H1 (cell line): ENCODE results near the gene DNASE1L1. TPM values are rescaled to one million over a fixed set of nuclear protein-coding genes. Genes with fewer than 3 reads are reported as not detected.

Experiments used
- CTCF ChIA-PET: fragments of 300-600 bp; sonication (Branson Sonifier 250); formaldehyde crosslinking; loops from one replicate; lab custom pipeline; 2021; ENCODE audit not compliant: partially characterized antibody; lab: Charles Lee
- POLR2A ChIA-PET: fragments of 300-600 bp; sonication (Branson Sonifier 250); formaldehyde crosslinking; loops from one replicate; lab custom pipeline; 2021; ENCODE audit warnings: inconsistent platforms; ENCODE audit not compliant: partially characterized antibody; lab: Charles Lee
- DNase-seq, 2 experiments: peaks; one replicate each; pipeline versions ENCODE4 v3.0.0 to v3.0.0-alpha.2; 2010 to 2022; ENCODE audit warnings: low spot score in 2 of 2, low read depth in 1 of 2, mixed read lengths in 1 of 2
- FAIRE-seq: peaks from 2 replicates; lab custom pipeline; 2011; peaks lifted over from hg19 to GRCh38; lab: Jason Lieb, UNC
- H2AFZ ChIP-seq: 2 replicates; pipeline ENCODE4 v1.8.1; 2012; ENCODE audit warnings: low read length, inconsistent platforms
- H2AK5ac ChIP-seq: 2 replicates; pipeline ENCODE4 v1.6.1; 2013; ENCODE audit warnings: low read depth, low read length
- H2BK120ac ChIP-seq: replicated peaks from 2 replicates; pipeline ENCODE3; 2013; ENCODE audit warnings: low read depth, low read length, inconsistent platforms
- H2BK12ac ChIP-seq: 2 replicates; pipeline ENCODE4 v1.6.1; 2013; ENCODE audit warnings: low read depth, low read length
- H2BK15ac ChIP-seq: 2 replicates; pipeline ENCODE4 v1.6.1; 2013; ENCODE audit warnings: low read length
- H2BK20ac ChIP-seq: 2 replicates; pipeline ENCODE4 v1.6.1; 2013; ENCODE audit warnings: low read length
- H2BK5ac ChIP-seq: 2 replicates; pipeline ENCODE4 v1.6.1; 2013; ENCODE audit warnings: low read depth, low read length
- H3K14ac ChIP-seq: 2 replicates; pipeline ENCODE4 v1.6.1; 2013; ENCODE audit warnings: inconsistent platforms; ENCODE audit not compliant: insufficient read length
- H3K18ac ChIP-seq: 2 replicates; pipeline ENCODE4 v1.6.1; 2013; ENCODE audit warnings: low read length; ENCODE audit errors: extremely low read depth
- H3K23ac ChIP-seq: 2 replicates; pipeline ENCODE4 v1.6.1; 2013; ENCODE audit warnings: inconsistent platforms; ENCODE audit not compliant: insufficient read length
- H3K23me2 ChIP-seq: 2 replicates; pipeline ENCODE4 v1.6.1; 2013; ENCODE audit warnings: low read depth, low read length
- H3K27ac ChIP-seq: 2 replicates; pipeline ENCODE4 v1.6.1; 2011; ENCODE audit warnings: low read depth, low read length, inconsistent platforms
- H3K27me3 ChIP-seq, 4 experiments: replicated peaks in 1 of 4; 1 replicate in 1 of 4; 2 replicates in 3 of 4; pipeline versions ENCODE4 v1.6.1 to v1.8.1; 2011 to 2013; ENCODE audit warnings: low read length in 3 of 4, mild to moderate bottlenecking in 3 of 4, inconsistent platforms in 2 of 4, mixed read lengths in 2 of 4, moderate library complexity in 1 of 4; ENCODE audit not compliant: control insufficient read depth in 3 of 4, insufficient read depth in 3 of 4; ENCODE audit errors: extremely low read depth in 1 of 4
- H3K36me3 ChIP-seq, 4 experiments: 2 replicates each; pipeline versions ENCODE4 v1.6.1 to v1.8.1; 2011 to 2013; ENCODE audit warnings: mild to moderate bottlenecking in 4 of 4, low read length in 3 of 4, moderate library complexity in 2 of 4, control low read depth in 1 of 4, inconsistent platforms in 1 of 4; ENCODE audit not compliant: insufficient read depth in 4 of 4, control insufficient read depth in 2 of 4
- H3K4ac ChIP-seq: replicated peaks from 2 replicates; pipeline ENCODE3; 2013; ENCODE audit warnings: low read length, low read depth, mixed read lengths, inconsistent platforms; ENCODE audit not compliant: insufficient read length
- H3K4me1 ChIP-seq, 4 experiments: replicated peaks in 1 of 4; 1 replicate in 1 of 4; 2 replicates in 3 of 4; pipeline versions ENCODE4 v1.6.1 to v1.8.1; 2011 to 2013; ENCODE audit warnings: low read length in 3 of 4, inconsistent platforms in 2 of 4, mixed read lengths in 1 of 4; ENCODE audit not compliant: insufficient read depth in 4 of 4, control insufficient read depth in 3 of 4
- H3K4me2 ChIP-seq, 2 experiments: 2 replicates each; pipeline versions ENCODE4 v1.6.1 to v1.8.1; 2011 to 2013; ENCODE audit warnings: low read depth in 2 of 2, low read length in 2 of 2, control low read depth in 1 of 2, inconsistent platforms in 1 of 2, mild to moderate bottlenecking in 1 of 2; ENCODE audit not compliant: insufficient read depth in 1 of 2
- H3K4me3 ChIP-seq, 4 experiments: fragments of 200-600, 300-600 bp in 1 of 4; sonication (generic), shearing (Covaris generic), sonication (Bioruptor Twin) in 1 of 4; 2 replicates each; pipeline versions ENCODE4 v1.5.1 to v1.8.1; 2011 to 2016; ENCODE audit warnings: low read length in 4 of 4, low read depth in 3 of 4, control low read depth in 2 of 4, inconsistent platforms in 2 of 4, mild to moderate bottlenecking in 2 of 4, mixed read lengths in 1 of 4, moderate library complexity in 1 of 4; ENCODE audit not compliant: insufficient read depth in 2 of 4; ENCODE audit errors: extremely low read depth in 1 of 4
- H3K56ac ChIP-seq: replicated peaks from 2 replicates; pipeline ENCODE3; 2013; ENCODE audit warnings: low read depth, mild to moderate bottlenecking, mixed read lengths, low read length, inconsistent platforms; ENCODE audit not compliant: insufficient read length
- H3K79me1 ChIP-seq: 2 replicates; pipeline ENCODE4 v1.6.1; 2013; ENCODE audit warnings: low read depth, low read length, control low read depth
- H3K79me2 ChIP-seq, 2 experiments: 2 replicates each; pipeline versions ENCODE4 v1.6.1 to v1.8.1; 2012 to 2013; ENCODE audit warnings: low read length in 2 of 2, mild to moderate bottlenecking in 2 of 2, inconsistent platforms in 1 of 2; ENCODE audit not compliant: insufficient read depth in 2 of 2, control insufficient read depth in 1 of 2
- H3K9ac ChIP-seq, 4 experiments: replicated peaks in 1 of 4; 1 replicate in 1 of 4; 2 replicates in 3 of 4; pipeline versions ENCODE4 v1.6.1 to v1.8.1; 2011 to 2013; ENCODE audit warnings: low read depth in 3 of 4, low read length in 3 of 4, control low read depth in 2 of 4, mild to moderate bottlenecking in 2 of 4, moderate library complexity in 2 of 4, inconsistent platforms in 1 of 4; ENCODE audit errors: extremely low read depth in 1 of 4
- H3K9me3 ChIP-seq, 2 experiments: 2 replicates each; pipeline versions ENCODE4 v1.6.1 to v1.8.1; 2012 to 2013; ENCODE audit warnings: mild to moderate bottlenecking in 2 of 2, moderate library complexity in 2 of 2, control low read depth in 1 of 2, inconsistent platforms in 1 of 2, low read depth in 1 of 2, low read length in 1 of 2, mixed read lengths in 1 of 2; ENCODE audit not compliant: insufficient read depth in 2 of 2
- H4K20me1 ChIP-seq, 2 experiments: replicated peaks in 1 of 2; 2 replicates each; pipeline versions ENCODE3 to v1.8.1; 2011 to 2013; ENCODE audit warnings: inconsistent platforms in 2 of 2, low read length in 2 of 2, mild to moderate bottlenecking in 1 of 2; ENCODE audit not compliant: insufficient read depth in 2 of 2, control insufficient read depth in 1 of 2
- H4K5ac ChIP-seq: 2 replicates; pipeline ENCODE4 v1.6.1; 2013; ENCODE audit warnings: low read length, low read depth, mixed read lengths, inconsistent platforms; ENCODE audit not compliant: insufficient read length
- H4K8ac ChIP-seq: 2 replicates; pipeline ENCODE4 v1.8.0; 2013; ENCODE audit warnings: mild to moderate bottlenecking, moderate library complexity, low read length, inconsistent platforms; ENCODE audit not compliant: insufficient read depth; ENCODE audit errors: extremely low read depth
- H4K91ac ChIP-seq: replicated peaks from 2 replicates; pipeline ENCODE3; 2013; ENCODE audit warnings: low read length, mixed read lengths, inconsistent platforms; ENCODE audit not compliant: insufficient read length
- CTCF ChIP-seq, 3 experiments: IDR thresholded peaks; 1 replicate in 2 of 3; 2 replicates in 1 of 3; pipeline versions ENCODE4 v1.5.1 to v1.6.1; 2011; ENCODE audit warnings: low read length in 3 of 3, mild to moderate bottlenecking in 3 of 3, inconsistent platforms in 2 of 3, low read depth in 1 of 3, moderate library complexity in 1 of 3; ENCODE audit not compliant: insufficient read depth in 1 of 3; ENCODE audit errors: control extremely low read depth in 1 of 3
- E2F6 ChIP-seq: IDR thresholded peaks from 2 replicates; pipeline ENCODE4 v1.6.1; 2012; ENCODE audit warnings: inconsistent platforms
- EP300 ChIP-seq, 2 experiments: IDR thresholded peaks; 1 replicate in 1 of 2; 2 replicates in 1 of 2; pipeline ENCODE4 v1.6.1; 2011 to 2012; ENCODE audit warnings: low read depth in 2 of 2, low read length in 2 of 2, mild to moderate bottlenecking in 2 of 2, borderline replicate concordance in 1 of 2, inconsistent platforms in 1 of 2, moderate library complexity in 1 of 2
- KDM4A ChIP-seq: IDR thresholded peaks from one replicate; pipeline ENCODE4 v1.7.1; 2012; ENCODE audit warnings: low read depth, mild to moderate bottlenecking, moderate library complexity, low read length, inconsistent platforms; ENCODE audit not compliant: severe bottlenecking
- MAFK ChIP-seq: IDR thresholded peaks from 2 replicates; pipeline ENCODE4 v1.6.1; 2012; ENCODE audit warnings: low read depth, mild to moderate bottlenecking, improper control_type of control experiment, low read length
- RAD21 ChIP-seq, 2 experiments: IDR thresholded peaks in 1 of 2; conservative IDR thresholded peaks in 1 of 2; 2 replicates each; pipeline ENCODE4 v1.6.1; 2011; ENCODE audit warnings: low read depth in 2 of 2, low read length in 2 of 2, improper control_type of control experiment in 1 of 2, inconsistent platforms in 1 of 2, mild to moderate bottlenecking in 1 of 2, moderate library complexity in 1 of 2
- SP4 ChIP-seq: IDR thresholded peaks from 2 replicates; pipeline ENCODE4 v1.6.1; 2012; ENCODE audit warnings: low read length, inconsistent platforms
- TAF7 ChIP-seq: optimal IDR thresholded peaks from 2 replicates; pipeline ENCODE3; 2011; ENCODE audit warnings: low read depth, mild to moderate bottlenecking, inconsistent platforms, low read length, moderate library complexity, borderline replicate concordance
- ZNF274 ChIP-seq: IDR thresholded peaks from 2 replicates; pipeline ENCODE4 v1.7.0; 2012; ENCODE audit warnings: low read length, borderline replicate concordance; ENCODE audit errors: extremely low read depth
- WGBS, 2 experiments: shearing (Covaris generic) in 1 of 2; methylation state at CpG; one replicate each; pipeline versions ENCODE4 v1.1.6 to v1.1.7; 2013 to 2015; ENCODE audit warnings: low lambda C conversion rate in 2 of 2, mixed read lengths in 2 of 2, inconsistent platforms in 1 of 2, low coverage in 1 of 2, missing lambda C conversion rate in 1 of 2; ENCODE audit not compliant: insufficient replicate concordance in 2 of 2, insufficient coverage in 1 of 2, insufficient read length in 1 of 2; ENCODE audit errors: extremely low coverage in 1 of 2, missing lambda C conversion rate in 1 of 2; 5-methylcytosine and 5-hydroxymethylcytosine counted together
- polyA plus RNA-seq, 7 experiments: library from polyadenylated mRNA; depleted of rRNA in 3 of 7; stranded (reverse) in 5 of 7; unstranded in 2 of 7; fragments of >200 nt in 5 of 7; fragments of 200-250 nt in 2 of 7; gene quantifications; 1 replicate in 5 of 7; 2 replicates in 1 of 7; 4 replicates in 1 of 7; pipeline versions ENCODE4 v1.2.1 to v1.2.3, GENCODE V29; 2011 to 2013; ENCODE audit warnings: missing spikeins in 2 of 7, mixed read lengths in 2 of 7
- total RNA-seq: library from RNA; stranded (reverse); fragmentation: NEBNext Ultra II Directional; extraction: Animal tissue kit (Norgen Biotek cat#: 25700); gene quantifications from 2 replicates; pipeline ENCODE4 v1.2.1, GENCODE V29; 2021

Gene DNASE1L1
- total and polyA plus RNA-seq, 2 of the 8 experiments (the other 6 are each of a cell fraction or from before 2014, with no cell fraction given) = 8.7 to 30.0 TPM

- ChIA-PET POLR2A (interaction anchor here (0.8 to 2.2 kb wide), 5 partner anchors 35 to 80 kb away, joined by 3 to 6 read pairs (median 4); partner anchors contain the start of genes LAGE3 and UBL4A), CTCF (interaction anchor here (0.9 kb wide), 1 partner anchor 18 kb away, joined by 3 read pairs; no protein-coding TSS in a partner anchor)
- Histone ChIP-seq H4K91ac (no peak overlapping the region), H3K23me2 (peaks cover 6% of the 10 kb centered on the region; the same call in 1 of the 2 replicates), H4K8ac (no peak overlapping the region), H4K5ac (no peak overlapping the region), H3K18ac (no peak overlapping the region), H3K23ac (no peak overlapping the region), H3K4ac (no peak overlapping the region), H3K36me3 (peaks cover 0 to 27% (median 11%) of the 10 kb centered on the region in 4 experiments; a peak in 5 of 8 replicates), H2BK120ac (no peak overlapping the region), H2AK5ac (no peak overlapping the region), H2BK15ac (no peak overlapping the region), H3K14ac (no peak overlapping the region), H3K4me3 (no peak overlapping the region), H2BK5ac (no peak overlapping the region), H2BK20ac (no peak overlapping the region), H3K79me2 (peaks cover 0 to 17% of the 10 kb centered on the region in 2 experiments; a peak in 2 of 4 replicates), H3K9me3 (no peaks in the 10 kb centered on the region), H3K27me3 (no peaks in the 10 kb centered on the region), H2AFZ (no peak overlapping the region), H4K20me1 (peaks cover 0 to 13% of the 10 kb centered on the region in 2 experiments), H3K4me2 (no peak overlapping the region), H3K9ac (no peak overlapping the region), H3K27ac (no peak overlapping the region), H3K79me1 (no peaks in the 10 kb centered on the region; the same call in 1 of the 2 replicates), H2BK12ac (no peak overlapping the region), H3K4me1 (peaks cover 0 to 9% (median 5%) of the 10 kb centered on the region in 4 experiments; a peak in 6 of 7 replicates), H3K56ac (no peak overlapping the region)
- 100% methylated on average over 1 of the region's 11 CpGs; no CpG with 5 or more reads in 1 of the 2 experiments for WGBS, 2 experiments
- DNase-seq (no peak), FAIRE-seq (no peak)
- TF ChIP-seq RAD21 (IDR thresholded peaks at IDR 0.05 in 1 of 2, conservative IDR thresholded peaks at IDR 0.05 in 1 of 2; ENCODE audit: low read depth in 2 of 2, low read length in 2 of 2) (no peak), CTCF (IDR thresholded peaks at IDR 0.05; ENCODE audit: control extremely low read depth in 1 of 3, insufficient read depth in 1 of 3, low read depth in 1 of 3, low read length in 3 of 3) (no peak), KDM4A (no peak), EP300 (IDR thresholded peaks at IDR 0.05; ENCODE audit: borderline replicate concordance in 1 of 2, low read depth in 2 of 2, low read length in 2 of 2) (no peak), SP4 (no peak), TAF7 (no peak), E2F6 (no peak), ZNF274 (no peak), MAFK (no peak)
These were observed 32.5 kb upstream of the DNASE1L1 start for GRCh38 chrX:154441564-154441963.
